HepG2 (cell line): Measurements from ENCODE around the gene LINGO1. TPM values are rescaled to one million over a fixed set of nuclear protein-coding genes. Genes with fewer than 3 reads are reported as not detected.

Experiments
- KDM3A ChIP-seq: IDR thresholded peaks from 2 replicates; pipeline ENCODE4 v1.6.1; 2018; ENCODE audit warnings: low read depth, missing compliant biosample characterization
- KLF12 ChIP-seq: sonication (generic); formaldehyde crosslinking; IDR thresholded peaks from 2 replicates; pipeline ENCODE4 v1.4.0; 2020; ENCODE audit warnings: missing genetic modification reagents, borderline replicate concordance
- NFKBIZ ChIP-seq: IDR thresholded peaks from 2 replicates; pipeline ENCODE4 v1.6.1; 2018; ENCODE audit warnings: missing genetic modification reagents, missing compliant biosample characterization
- NR1H2 ChIP-seq: sonication (generic); formaldehyde crosslinking; IDR thresholded peaks from 2 replicates; pipeline ENCODE4 v1.8.1; 2022; ENCODE audit warnings: low read depth, missing genetic modification reagents, borderline replicate concordance
- SKI ChIP-seq: fragments of 450-650 bp; IDR thresholded peaks from one replicate; pipeline ENCODE4 v1.6.1; 2018; ENCODE audit warnings: mild to moderate bottlenecking; ENCODE audit not compliant: partially characterized antibody
- SMC3 ChIP-seq: IDR thresholded peaks from 2 replicates; pipeline ENCODE4 v1.6.1; 2011; ENCODE audit warnings: low read length, improper control_type of control experiment
- ZKSCAN5 ChIP-seq: sonication (generic); formaldehyde crosslinking; IDR thresholded peaks from 2 replicates; pipeline ENCODE4 v1.5.1; 2020; ENCODE audit warnings: mild to moderate bottlenecking, missing genetic modification reagents
- ZNF484 ChIP-seq: sonication (generic); formaldehyde crosslinking; IDR thresholded peaks from 2 replicates; pipeline ENCODE4 v1.5.1; 2020; ENCODE audit warnings: mild to moderate bottlenecking, low read depth, missing genetic modification reagents, borderline replicate concordance
- ZNF510 ChIP-seq: sonication (generic); formaldehyde crosslinking; IDR thresholded peaks from 2 replicates; pipeline ENCODE4 v1.4.0; 2020; ENCODE audit warnings: low read depth, mild to moderate bottlenecking, missing genetic modification reagents
- ZNF768 ChIP-seq: sonication (generic); formaldehyde crosslinking; IDR thresholded peaks from 2 replicates; pipeline ENCODE4 v1.4.0; 2020; ENCODE audit warnings: missing genetic modification reagents
- polyA plus RNA-seq, 8 experiments: library from polyadenylated mRNA; depleted of rRNA in 3 of 8; stranded (reverse) in 7 of 8; unstranded in 1 of 8; fragments of >200 nt; fragmentation: Illumina TruSeq in 4 of 8; extraction: Trizol in 4 of 8; gene quantifications; 2 replicates each; pipeline versions ENCODE4 v1.2.1 to v1.2.3, GENCODE V29; 2011 to 2016; ENCODE audit warnings: low read depth in 4 of 8, missing spikeins in 1 of 8, mixed read lengths in 1 of 8; ENCODE audit not compliant: insufficient read depth in 1 of 8
- total RNA-seq, 5 experiments: library from RNA; depleted of rRNA; stranded (reverse); fragments of >200 nt; fragmentation: Illumina TruSeq; extraction: Trizol; gene quantifications; 2 replicates each; pipeline ENCODE4 v1.2.3, GENCODE V29; 2016; ENCODE audit warnings: low read depth in 1 of 5
- TF ChIP-seq, protein P1 (sequence below): fragments of 450-650 bp; IDR thresholded peaks from 2 replicates; pipeline ENCODE4 v1.6.1; 2016
- TF ChIP-seq, protein P2 (sequence below): sonication (generic); formaldehyde crosslinking; conservative IDR thresholded peaks from 2 replicates; pipeline ENCODE4 v1.4.0; 2020; ENCODE audit warnings: missing genetic modification reagents
- TF ChIP-seq, protein P3 (sequence below): sonication (generic); formaldehyde crosslinking; conservative IDR thresholded peaks from 2 replicates; pipeline ENCODE4 v1.4.0; 2020; ENCODE audit warnings: missing genetic modification reagents

The LINGO1 gene
- total and polyA plus RNA-seq, 2 of the 13 experiments (the other 11 are each of a cell fraction or from before 2014, with no cell fraction given): 0.07 TPM; not detected in 1

DNA sequence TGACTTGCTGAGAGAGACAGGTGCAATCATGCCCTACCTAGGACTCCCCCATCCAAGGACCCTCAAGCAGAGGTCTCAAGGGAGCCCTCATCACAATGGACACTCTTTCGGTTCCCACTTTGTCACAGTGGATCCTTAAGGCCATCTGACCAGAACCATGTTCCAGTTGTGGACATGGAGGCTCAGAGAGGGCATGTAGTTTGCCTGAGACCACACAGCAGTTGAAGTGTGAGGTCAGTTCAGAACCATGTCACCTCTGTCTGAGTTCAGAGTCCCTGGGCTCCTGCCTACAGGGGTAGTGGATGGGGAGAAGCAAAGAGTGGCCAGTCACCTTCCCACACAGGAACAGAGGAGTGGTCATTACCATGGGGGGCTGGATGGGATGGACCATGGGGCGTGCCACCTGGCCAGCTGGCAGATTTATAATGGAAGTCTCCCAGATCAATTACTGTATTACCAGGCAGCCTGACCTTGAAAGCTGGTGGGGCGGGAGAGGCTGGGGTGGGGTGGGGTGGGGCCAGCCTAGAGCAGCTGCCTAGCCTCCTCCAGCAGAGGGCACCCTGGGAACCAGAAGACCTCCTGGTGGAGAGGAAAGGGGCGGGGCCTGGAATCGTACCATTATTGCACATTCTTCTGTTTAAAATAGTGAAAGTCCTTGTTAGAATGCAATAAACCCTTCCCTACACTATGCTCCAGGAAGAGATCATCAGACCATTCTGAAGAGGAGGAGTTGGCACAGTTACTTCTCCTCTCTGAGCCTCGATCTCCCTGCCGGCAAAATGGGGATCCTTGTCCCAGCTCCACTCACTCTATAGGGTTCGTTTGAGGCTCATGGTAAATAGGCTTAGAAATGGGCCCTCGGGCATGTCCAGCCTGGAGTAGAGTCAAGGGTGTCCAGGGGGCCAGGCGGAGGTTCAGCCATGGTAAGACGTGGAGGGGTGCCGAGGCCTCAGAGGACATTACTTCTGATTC lies 26.9 kb upstream of the LINGO1 start (continued):
- TF ChIP-seq, protein P1, sequence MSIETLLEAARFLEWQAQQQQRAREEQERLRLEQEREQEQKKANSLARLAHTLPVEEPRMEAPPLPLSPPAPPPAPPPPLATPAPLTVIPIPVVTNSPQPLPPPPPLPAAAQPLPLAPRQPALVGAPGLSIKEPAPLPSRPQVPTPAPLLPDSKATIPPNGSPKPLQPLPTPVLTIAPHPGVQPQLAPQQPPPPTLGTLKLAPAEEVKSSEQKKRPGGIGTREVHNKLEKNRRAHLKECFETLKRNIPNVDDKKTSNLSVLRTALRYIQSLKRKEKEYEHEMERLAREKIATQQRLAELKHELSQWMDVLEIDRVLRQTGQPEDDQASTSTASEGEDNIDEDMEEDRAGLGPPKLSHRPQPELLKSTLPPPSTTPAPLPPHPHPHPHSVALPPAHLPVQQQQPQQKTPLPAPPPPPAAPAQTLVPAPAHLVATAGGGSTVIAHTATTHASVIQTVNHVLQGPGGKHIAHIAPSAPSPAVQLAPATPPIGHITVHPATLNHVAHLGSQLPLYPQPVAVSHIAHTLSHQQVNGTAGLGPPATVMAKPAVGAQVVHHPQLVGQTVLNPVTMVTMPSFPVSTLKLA: no peak
- no peak for TF ChIP-seq SKI
- TF ChIP-seq NR1H2 (CRISPR knock-in tag): no peak
- peak; percentile 93 for TF ChIP-seq ZNF768 (CRISPR knock-in tag)
- TF ChIP-seq, protein P2, sequence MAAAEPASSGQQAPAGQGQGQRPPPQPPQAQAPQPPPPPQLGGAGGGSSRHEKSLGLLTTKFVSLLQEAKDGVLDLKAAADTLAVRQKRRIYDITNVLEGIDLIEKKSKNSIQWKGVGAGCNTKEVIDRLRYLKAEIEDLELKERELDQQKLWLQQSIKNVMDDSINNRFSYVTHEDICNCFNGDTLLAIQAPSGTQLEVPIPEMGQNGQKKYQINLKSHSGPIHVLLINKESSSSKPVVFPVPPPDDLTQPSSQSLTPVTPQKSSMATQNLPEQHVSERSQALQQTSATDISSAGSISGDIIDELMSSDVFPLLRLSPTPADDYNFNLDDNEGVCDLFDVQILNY (CRISPR knock-in tag): no peak
- TF ChIP-seq SMC3: 0 out of 2 replicates have a peak, but pooled peaks have one; percentile 17
- no peak for TF ChIP-seq KLF12 (CRISPR knock-in tag)
- TF ChIP-seq ZKSCAN5: no peak
- no peak for TF ChIP-seq ZNF484 (CRISPR knock-in tag)
- no peak for TF ChIP-seq ZNF510 (CRISPR knock-in tag)
- no peak for TF ChIP-seq NFKBIZ
- no peak for TF ChIP-seq KDM3A (CRISPR knock-in tag)
- TF ChIP-seq, protein P3, sequence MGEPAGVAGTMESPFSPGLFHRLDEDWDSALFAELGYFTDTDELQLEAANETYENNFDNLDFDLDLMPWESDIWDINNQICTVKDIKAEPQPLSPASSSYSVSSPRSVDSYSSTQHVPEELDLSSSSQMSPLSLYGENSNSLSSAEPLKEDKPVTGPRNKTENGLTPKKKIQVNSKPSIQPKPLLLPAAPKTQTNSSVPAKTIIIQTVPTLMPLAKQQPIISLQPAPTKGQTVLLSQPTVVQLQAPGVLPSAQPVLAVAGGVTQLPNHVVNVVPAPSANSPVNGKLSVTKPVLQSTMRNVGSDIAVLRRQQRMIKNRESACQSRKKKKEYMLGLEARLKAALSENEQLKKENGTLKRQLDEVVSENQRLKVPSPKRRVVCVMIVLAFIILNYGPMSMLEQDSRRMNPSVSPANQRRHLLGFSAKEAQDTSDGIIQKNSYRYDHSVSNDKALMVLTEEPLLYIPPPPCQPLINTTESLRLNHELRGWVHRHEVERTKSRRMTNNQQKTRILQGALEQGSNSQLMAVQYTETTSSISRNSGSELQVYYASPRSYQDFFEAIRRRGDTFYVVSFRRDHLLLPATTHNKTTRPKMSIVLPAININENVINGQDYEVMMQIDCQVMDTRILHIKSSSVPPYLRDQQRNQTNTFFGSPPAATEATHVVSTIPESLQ (CRISPR knock-in tag): no peak
